CD4-positive, CD25-positive, alpha-beta regulatory T cell (primary cell): Measurements from ENCODE around the gene PNMA6A. TPM values are rescaled to one million over a fixed set of nuclear protein-coding genes. Genes with fewer than 3 reads are reported as not detected.
"Not testable (repeated sequence)": the region's sequence is repeated elsewhere in the genome, so short reads cannot be mapped to it uniquely, and the experiment has no call there.

Source experiments
- ATAC-seq, 2 donors: fragments of 150-1000 bp; cut with Tn5 transposase; one replicate each; pipeline ENCODE4 v1.10.0; 2021; ENCODE audit warnings: low read depth in 2 of 2, moderate number of reproducible peaks in 2 of 2, moderate library complexity in 1 of 2
- DNase-seq, 3 donors: peaks; one replicate each; pipeline versions ENCODE4 v3.0.0 to v3.0.0-alpha.2; 2012 to 2022; ENCODE audit warnings: mixed read lengths in 1 of 3
- H3K27ac ChIP-seq: one replicate; pipeline ENCODE4 v1.7.0; 2013; ENCODE audit warnings: mild to moderate bottlenecking, low read length; ENCODE audit not compliant: insufficient read depth, poor library complexity, severe bottlenecking
- H3K27me3 ChIP-seq: one replicate; pipeline ENCODE4 v1.7.0; 2013; ENCODE audit warnings: low read length; ENCODE audit not compliant: control insufficient read depth, insufficient read depth
- H3K36me3 ChIP-seq: one replicate; pipeline ENCODE4 v1.7.0; 2013; ENCODE audit warnings: mild to moderate bottlenecking, low read length, moderate library complexity; ENCODE audit not compliant: control insufficient read depth, insufficient read depth
- H3K4me1 ChIP-seq: 2 replicates; pipeline ENCODE4 v1.7.0; 2013; ENCODE audit warnings: mild to moderate bottlenecking, low read length; ENCODE audit not compliant: insufficient read depth, control insufficient read depth, poor library complexity, severe bottlenecking
- H3K4me3 ChIP-seq: one replicate; pipeline ENCODE4 v1.7.0; 2013; ENCODE audit warnings: low read depth, mild to moderate bottlenecking, low read length, moderate library complexity
- H3K9me3 ChIP-seq, 2 experiments: 1 replicate in 1 of 2; 2 replicates in 1 of 2; pipeline ENCODE4 v1.7.0; 2013; ENCODE audit warnings: low read length in 2 of 2, mild to moderate bottlenecking in 1 of 2, moderate library complexity in 1 of 2; ENCODE audit not compliant: control insufficient read depth in 2 of 2
- H3K27ac Mint-ChIP-seq, 3 donors: one replicate each; pipeline ENCODE4 v1.8.0; 2020 to 2022; ENCODE audit warnings: mild to moderate bottlenecking in 3 of 3, mixed read lengths in 3 of 3, moderate library complexity in 2 of 3
- H3K27me3 Mint-ChIP-seq: one replicate; pipeline ENCODE4 v1.8.0; 2022; ENCODE audit warnings: mild to moderate bottlenecking, mixed read lengths
- H3K36me3 Mint-ChIP-seq: one replicate; pipeline ENCODE4 v1.8.0; 2020; ENCODE audit warnings: mixed read lengths
- H3K4me1 Mint-ChIP-seq, 4 donors: one replicate each; pipeline ENCODE4 v1.8.0; 2020 to 2022; ENCODE audit warnings: mixed read lengths in 4 of 4, mild to moderate bottlenecking in 1 of 4
- H3K4me3 Mint-ChIP-seq, 4 donors: one replicate each; pipeline ENCODE4 v1.8.0; 2020 to 2022; ENCODE audit warnings: mild to moderate bottlenecking in 4 of 4, mixed read lengths in 4 of 4, moderate library complexity in 3 of 4
- H3K9me3 Mint-ChIP-seq, 7 donors: one replicate each; pipeline ENCODE4 v1.8.0; 2020 to 2022; ENCODE audit warnings: mixed read lengths in 7 of 7, mild to moderate bottlenecking in 3 of 7, moderate library complexity in 2 of 7
- polyA plus RNA-seq, 4 donors: library from polyadenylated mRNA; unstranded; fragments of 300-500 nt; fragmentation: Illumina TruSeq; gene quantifications; one replicate each; pipeline ENCODE4 v1.2.3, GENCODE V29; 2021
- total RNA-seq: library from RNA; stranded (reverse); gene quantifications from one replicate; pipeline ENCODE4 v1.2.3, GENCODE V29; 2022

PNMA6A gene
- total and polyA plus RNA-seq, 5 donors from 2014 or later: 0.11 to 0.14 (median 0.12) TPM; not detected in 2

DNA sequence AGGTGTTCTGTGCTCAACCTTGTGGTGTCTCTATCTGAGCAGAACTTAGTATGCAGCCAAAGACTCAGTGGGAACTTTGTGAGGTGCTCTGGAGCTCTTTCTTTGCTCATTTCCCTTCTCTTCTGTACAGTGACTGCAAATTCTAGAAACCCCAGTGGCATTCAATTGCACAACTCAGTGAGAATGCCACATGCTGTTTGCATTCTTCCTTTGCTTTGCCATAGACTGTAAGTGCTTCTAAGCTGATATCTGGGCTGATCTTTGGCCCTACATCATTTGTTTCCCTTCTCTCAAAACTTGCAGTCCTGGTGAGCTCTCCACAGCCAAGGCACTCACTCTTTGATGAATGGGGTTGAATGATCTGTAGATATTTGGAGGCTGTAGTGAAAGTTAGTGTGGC lies 8.9 kb upstream of the PNMA6A start:
- Histone ChIP-seq H3K4me1 (no peaks in the 10 kb centered on the region), H3K27ac (no peak overlapping the region), H3K4me3 (no peak overlapping the region), H3K36me3 (no peaks in the 10 kb centered on the region), H3K9me3 (no peaks in the 10 kb centered on the region), H3K27me3 (no peaks in the 10 kb centered on the region)
- H3K27me3 Mint-ChIP-seq: no peaks in the 10 kb centered on the region
- no peak overlapping the region for H3K4me3 Mint-ChIP-seq
- no peak overlapping the region for H3K27ac Mint-ChIP-seq
- H3K4me1 Mint-ChIP-seq: no peaks in the 10 kb centered on the region
- ATAC-seq (no peak), DNase-seq (no peak)
- no peaks in the 10 kb centered on the region for H3K36me3 Mint-ChIP-seq
- no peaks in the 10 kb centered on the region for H3K9me3 Mint-ChIP-seq

DNA sequence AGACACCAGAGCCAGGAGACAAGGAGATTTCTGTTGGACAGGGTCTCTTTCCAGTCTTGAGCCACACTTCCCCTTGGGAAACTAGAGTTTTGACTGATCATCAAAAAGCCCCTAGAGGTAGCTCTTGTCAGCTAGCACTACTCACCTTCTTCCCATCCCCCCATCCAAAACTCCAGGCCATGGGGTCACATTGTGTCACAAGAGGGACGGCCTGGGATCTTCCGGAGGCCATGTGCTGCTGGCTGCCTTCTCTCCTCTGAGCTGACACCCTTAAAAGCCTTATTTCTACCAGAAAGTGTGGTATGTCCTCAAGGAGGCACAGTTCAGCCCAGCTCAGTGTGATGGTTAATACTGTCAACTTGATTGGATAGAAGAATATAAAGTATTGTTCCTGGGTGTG lies 8.2 kb upstream of the PNMA6A start:
- ATAC-seq (no peak), DNase-seq (no peak)
- Mint-ChIP-seq H3K36me3 (no peaks in the 10 kb centered on the region), H3K4me3 (no peak overlapping the region), H3K4me1 (no peaks in the 10 kb centered on the region), H3K9me3 (no peaks in the 10 kb centered on the region), H3K27me3 (no peaks in the 10 kb centered on the region), H3K27ac (no peak overlapping the region)
- Histone ChIP-seq H3K36me3 (no peaks in the 10 kb centered on the region), H3K27me3 (no peaks in the 10 kb centered on the region), H3K4me3 (no peak overlapping the region), H3K9me3 (no peaks in the 10 kb centered on the region), H3K27ac (no peak overlapping the region), H3K4me1 (no peaks in the 10 kb centered on the region)

DNA sequence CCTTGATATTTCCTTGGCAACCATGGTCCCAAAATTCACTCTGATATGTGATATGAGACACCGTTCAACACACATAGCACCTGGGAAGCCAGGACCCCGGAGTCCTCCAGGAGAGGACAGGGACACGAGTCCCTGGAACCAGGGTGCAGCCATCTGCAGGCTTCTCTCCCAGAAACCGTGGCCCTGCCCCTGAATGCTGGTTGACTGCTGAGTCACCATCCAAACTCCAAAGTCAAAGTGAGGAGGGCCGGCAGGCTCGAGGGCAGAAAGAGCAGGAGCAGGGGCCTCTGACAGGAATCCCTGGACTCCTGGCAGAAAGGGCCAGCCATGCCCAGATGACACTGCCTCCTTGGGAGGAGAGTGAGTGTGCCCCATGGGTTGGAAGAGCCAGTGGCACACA lies 6.9 kb upstream of the PNMA6A start:
- Mint-ChIP-seq H3K4me3 (peak overlapping the region in 1 of 4 donors; percentile 32), H3K36me3 (no peaks in the 10 kb centered on the region), H3K27ac (no peak overlapping the region), H3K4me1 (no peaks in the 10 kb centered on the region), H3K9me3 (no peaks in the 10 kb centered on the region), H3K27me3 (no peaks in the 10 kb centered on the region)
- H3K36me3 ChIP-seq: no peaks in the 10 kb centered on the region
- no peak overlapping the region for H3K27ac ChIP-seq
- H3K27me3 ChIP-seq: no peaks in the 10 kb centered on the region
- ATAC-seq (no peak), DNase-seq (no peak)
- H3K4me1 ChIP-seq: no peaks in the 10 kb centered on the region
- no peak overlapping the region for H3K4me3 ChIP-seq
- H3K9me3 ChIP-seq: no peaks in the 10 kb centered on the region

DNA sequence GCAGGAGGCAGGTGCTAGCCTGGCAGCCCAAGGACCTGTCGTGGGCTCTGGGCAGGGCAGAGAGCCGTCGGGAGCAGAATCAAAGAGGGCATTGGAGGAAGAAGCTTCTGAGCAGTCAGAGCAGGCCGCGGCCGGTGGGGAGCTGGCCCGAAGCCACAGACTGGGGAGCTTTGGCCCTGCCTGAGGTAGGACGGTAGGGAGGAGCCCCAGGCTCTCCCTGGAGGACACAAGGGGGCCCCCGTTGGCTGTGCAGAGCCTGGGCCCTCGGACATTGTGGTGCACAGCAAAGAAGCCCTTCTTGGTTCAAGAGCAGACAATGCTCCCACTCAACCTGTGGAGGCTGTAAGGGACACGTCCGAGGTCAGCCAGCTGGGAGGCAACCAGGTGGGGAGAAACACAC lies 5.9 kb upstream of the PNMA6A start:
- not testable (repeated sequence) for ATAC-seq, H3K36me3 Mint-ChIP-seq, H3K9me3 Mint-ChIP-seq, H3K27me3 Mint-ChIP-seq, H3K36me3 ChIP-seq, H3K4me3 Mint-ChIP-seq, H3K27me3 ChIP-seq, H3K27ac Mint-ChIP-seq, H3K27ac ChIP-seq, H3K4me3 ChIP-seq, DNase-seq, H3K4me1 Mint-ChIP-seq, H3K9me3 ChIP-seq, H3K4me1 ChIP-seq

DNA sequence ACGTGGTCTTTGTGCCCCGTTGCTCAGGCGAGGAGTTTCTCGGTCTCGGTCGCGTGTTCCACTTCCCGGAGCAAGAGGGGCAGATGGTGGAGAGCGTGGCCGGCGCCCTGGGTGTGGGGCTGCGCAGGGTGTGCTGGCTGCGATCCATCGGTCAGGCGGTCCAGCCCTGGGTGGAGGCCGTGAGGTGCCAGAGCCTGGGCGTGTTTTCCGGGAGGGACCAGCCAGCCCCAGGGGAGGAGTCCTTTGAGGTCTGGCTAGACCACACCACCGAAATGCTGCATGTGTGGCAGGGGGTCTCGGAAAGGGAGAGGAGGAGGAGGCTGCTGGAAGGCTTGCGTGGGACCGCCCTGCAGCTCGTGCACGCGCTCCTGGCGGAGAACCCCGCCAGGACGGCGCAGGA lies 1.1 kb downstream of the PNMA6A start:
- H3K4me3 ChIP-seq, H3K27me3 Mint-ChIP-seq, H3K4me1 Mint-ChIP-seq, ATAC-seq, DNase-seq, H3K27ac ChIP-seq, H3K27me3 ChIP-seq, H3K9me3 ChIP-seq, H3K27ac Mint-ChIP-seq, H3K36me3 Mint-ChIP-seq, H3K9me3 Mint-ChIP-seq, H3K4me3 Mint-ChIP-seq, H3K4me1 ChIP-seq, H3K36me3 ChIP-seq: not testable (repeated sequence)

DNA sequence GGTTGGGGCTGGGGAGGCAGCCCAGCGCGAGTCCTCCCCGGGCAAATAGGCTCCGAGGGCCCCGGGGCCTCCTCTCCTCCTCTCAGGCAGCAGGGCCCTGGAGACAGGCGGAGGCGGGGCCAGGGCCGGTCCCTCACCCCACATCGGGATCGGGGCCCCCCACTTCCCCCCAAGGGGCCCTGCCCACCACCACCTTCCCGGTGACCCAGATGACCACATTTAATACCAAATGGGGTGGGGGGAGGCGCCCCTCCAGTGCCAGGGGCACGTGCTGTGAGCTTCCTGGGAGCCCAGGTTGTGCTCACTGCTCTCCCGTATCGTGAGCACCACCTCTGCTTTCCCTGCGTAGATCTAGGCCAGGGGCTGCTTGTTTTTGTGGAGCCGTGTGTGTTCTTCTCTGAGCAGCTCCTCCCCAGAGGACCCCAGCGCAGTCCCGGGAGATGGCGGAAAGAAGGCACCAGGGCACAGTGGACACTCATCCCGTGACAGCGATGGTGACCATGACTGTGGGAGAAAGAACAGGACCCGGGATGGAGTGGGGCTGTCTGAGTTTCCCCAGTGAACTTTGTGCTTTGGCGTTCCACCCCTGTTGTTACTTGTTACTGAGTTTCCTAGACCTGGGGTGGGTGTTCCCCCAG lies 2.1 kb downstream of the PNMA6A start:
- H3K4me3 Mint-ChIP-seq: no peak overlapping the region
- no peak overlapping the region for H3K27ac ChIP-seq
- H3K27ac Mint-ChIP-seq: no peak overlapping the region
- H3K27me3 ChIP-seq: no peaks in the 10 kb centered on the region
- H3K4me3 ChIP-seq: no peak overlapping the region
- ATAC-seq (no peak), DNase-seq (no peak)
- H3K4me1 Mint-ChIP-seq: peaks cover 0 to 2% (median 0%) of the 10 kb centered on the region in 4 donors
- H3K4me1 ChIP-seq: no peaks in the 10 kb centered on the region
- no peaks in the 10 kb centered on the region for H3K36me3 ChIP-seq
- no peaks in the 10 kb centered on the region for H3K27me3 Mint-ChIP-seq
- H3K9me3 ChIP-seq: no peaks in the 10 kb centered on the region
- no peaks in the 10 kb centered on the region for H3K36me3 Mint-ChIP-seq
- H3K9me3 Mint-ChIP-seq: no peaks in the 10 kb centered on the region

DNA sequence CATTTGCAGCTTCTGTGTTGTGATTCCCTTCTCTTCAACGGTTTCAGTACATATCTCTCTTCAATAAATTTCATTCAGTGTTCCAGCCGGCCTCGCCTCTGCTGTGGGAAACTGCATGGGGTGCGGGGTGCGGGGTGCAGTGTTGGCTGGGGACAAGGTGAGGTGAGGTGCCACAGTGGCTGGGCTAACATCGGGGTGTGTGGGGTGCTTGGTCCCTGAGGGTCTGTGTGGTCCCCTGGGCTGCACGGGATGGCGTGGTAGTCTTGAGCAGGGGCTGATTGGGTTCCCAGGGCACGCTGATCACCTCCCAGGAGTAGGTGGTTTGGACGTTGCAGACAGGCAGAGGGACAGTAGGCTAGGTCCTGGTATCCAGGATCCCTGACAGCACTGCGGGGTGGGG lies 2.7 kb downstream of the PNMA6A start:
- Histone ChIP-seq H3K27me3 (no peaks in the 10 kb centered on the region), H3K27ac (no peak overlapping the region), H3K36me3 (no peaks in the 10 kb centered on the region), H3K4me3 (no peak overlapping the region), H3K9me3 (no peaks in the 10 kb centered on the region), H3K4me1 (no peaks in the 10 kb centered on the region)
- no peaks in the 10 kb centered on the region for H3K36me3 Mint-ChIP-seq
- peak overlapping the region in 1 of 4 donors; percentile 51 for H3K4me3 Mint-ChIP-seq
- H3K27ac Mint-ChIP-seq: no peak overlapping the region
- ATAC-seq: no peak
- DNase-seq: no peak
- no peaks in the 10 kb centered on the region for H3K9me3 Mint-ChIP-seq
- peaks cover 0 to 2% (median 0%) of the 10 kb centered on the region in 4 donors for H3K4me1 Mint-ChIP-seq
- H3K27me3 Mint-ChIP-seq: no peaks in the 10 kb centered on the region

DNA sequence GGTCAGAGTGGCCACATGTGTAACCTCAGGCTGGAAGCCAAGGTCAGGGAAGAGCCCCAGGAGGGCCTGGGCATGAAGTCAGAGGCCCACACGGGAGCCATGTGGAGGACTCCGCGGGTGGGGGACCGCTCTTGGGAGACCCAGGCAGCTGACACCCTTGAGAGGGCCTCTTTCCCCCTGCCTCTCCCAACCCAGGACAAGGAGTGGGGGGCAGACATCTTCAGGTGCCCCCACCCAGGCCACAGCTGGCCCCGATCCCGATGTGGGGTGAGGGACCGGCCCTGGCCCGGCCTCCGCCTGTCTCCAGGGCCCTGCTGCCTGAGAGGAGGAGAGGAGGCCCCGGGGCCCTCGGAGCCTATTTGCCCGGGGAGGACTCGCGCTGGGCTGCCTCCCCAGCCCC lies 3.1 kb downstream of the PNMA6A start:
- peaks cover 0 to 2% (median 0%) of the 10 kb centered on the region in 4 donors for H3K4me1 Mint-ChIP-seq

More for the DNA sequence above, 3.1 kb downstream of the PNMA6A start:
- no peaks in the 10 kb centered on the region for H3K4me1 ChIP-seq
- Mint-ChIP-seq H3K36me3 (no peaks in the 10 kb centered on the region), H3K27ac (no peak overlapping the region), H3K4me3 (no peak overlapping the region), H3K27me3 (no peaks in the 10 kb centered on the region), H3K9me3 (no peaks in the 10 kb centered on the region)
- no peaks in the 10 kb centered on the region for H3K9me3 ChIP-seq
- ATAC-seq (no peak), DNase-seq (no peak)
- H3K27ac ChIP-seq: no peak overlapping the region
- no peaks in the 10 kb centered on the region for H3K27me3 ChIP-seq
- no peaks in the 10 kb centered on the region for H3K36me3 ChIP-seq
- H3K4me3 ChIP-seq: no peak overlapping the region
